CD4-positive, alpha-beta memory T cell (primary cell): ENCODE results near the gene CERS6. TPM values are rescaled to one million over a fixed set of nuclear protein-coding genes. Genes with fewer than 3 reads are reported as not detected.

Experiments
- CTCF ChIA-PET: fragments of 350-600 bp; sonication (Branson Sonifier 250); formaldehyde crosslinking; loops from one replicate; lab custom pipeline; 2021; ENCODE audit warnings: inconsistent platforms; ENCODE audit not compliant: partially characterized antibody; lab: Charles Lee
- POLR2A ChIA-PET: fragments of 350-600 bp; sonication (Branson Sonifier 250); formaldehyde crosslinking; loops from one replicate; lab custom pipeline; 2021; ENCODE audit not compliant: partially characterized antibody; lab: Charles Lee
- DNase-seq, 5 donors: peaks; one replicate each; pipeline versions ENCODE4 v3.0.0 to v3.0.0-alpha.2; 2020 to 2022; ENCODE audit warnings: mixed read lengths in 1 of 5
- H3K27ac ChIP-seq: one replicate; pipeline ENCODE4 v1.7.0; 2013; ENCODE audit warnings: low read depth, low read length
- H3K27me3 ChIP-seq: 2 replicates; pipeline ENCODE4 v1.7.0; 2013; ENCODE audit warnings: mild to moderate bottlenecking, low read length, moderate library complexity; ENCODE audit not compliant: insufficient read depth
- H3K36me3 ChIP-seq: 2 replicates; pipeline ENCODE4 v1.7.0; 2013; ENCODE audit warnings: mild to moderate bottlenecking, low read length, moderate library complexity; ENCODE audit not compliant: insufficient read depth
- H3K4me1 ChIP-seq: 2 replicates; pipeline ENCODE4 v1.7.0; 2013; ENCODE audit warnings: mild to moderate bottlenecking, low read length, moderate library complexity; ENCODE audit not compliant: insufficient read depth
- H3K4me3 ChIP-seq, 2 donors: one replicate each; pipeline ENCODE4 v1.7.0; 2013; ENCODE audit warnings: low read length in 2 of 2, mild to moderate bottlenecking in 1 of 2
- H3K9me3 ChIP-seq, 2 donors: one replicate each; pipeline ENCODE4 v1.7.0; 2013; ENCODE audit warnings: low read length in 2 of 2, control low read depth in 1 of 2; ENCODE audit not compliant: control insufficient read depth in 1 of 2
- H3K27ac Mint-ChIP-seq, 7 donors: one replicate each; pipeline ENCODE4 v1.8.0; 2020 to 2021; ENCODE audit warnings: mixed read lengths in 7 of 7, mild to moderate bottlenecking in 6 of 7, inconsistent platforms in 3 of 7, moderate library complexity in 3 of 7
- H3K27me3 Mint-ChIP-seq, 2 donors: one replicate each; pipeline ENCODE4 v1.8.0; 2020 to 2021; ENCODE audit warnings: mixed read lengths in 2 of 2
- H3K36me3 Mint-ChIP-seq, 2 donors: one replicate each; pipeline ENCODE4 v1.8.0; 2020 to 2021; ENCODE audit warnings: mixed read lengths in 2 of 2, inconsistent platforms in 1 of 2, mild to moderate bottlenecking in 1 of 2
- H3K4me1 Mint-ChIP-seq, 4 donors: one replicate each; pipeline ENCODE4 v1.8.0; 2020 to 2021; ENCODE audit warnings: mixed read lengths in 4 of 4, mild to moderate bottlenecking in 1 of 4
- H3K4me3 Mint-ChIP-seq, 8 donors: one replicate each; pipeline ENCODE4 v1.8.0; 2020 to 2021; ENCODE audit warnings: mixed read lengths in 8 of 8, mild to moderate bottlenecking in 7 of 8, moderate library complexity in 6 of 8, inconsistent platforms in 3 of 8
- H3K9me3 Mint-ChIP-seq, 8 donors: one replicate each; pipeline ENCODE4 v1.8.0; 2020 to 2021; ENCODE audit warnings: mixed read lengths in 8 of 8, mild to moderate bottlenecking in 5 of 8, inconsistent platforms in 3 of 8, moderate library complexity in 1 of 8
- intact Hi-C: fragments of 100-400 bp; cut with micrococcal nuclease; formaldehyde crosslinking; loops from one replicate; pipeline ENCODE4 v1.15.1; 2023
- polyA plus RNA-seq, 2 donors: library from polyadenylated mRNA; unstranded; fragments of 300-500 nt; fragmentation: Illumina TruSeq; gene quantifications; one replicate each; pipeline ENCODE4 v1.2.3, GENCODE V29; 2021
- total RNA-seq, 2 experiments: library from RNA; stranded (reverse); gene quantifications; one replicate each; pipeline ENCODE4 v1.2.3, GENCODE V29; 2021

The CERS6 gene
- total and polyA plus RNA-seq, 4 experiments from 2014 or later: 5.1 to 11.3 (median 7.6) TPM

- CTCF ChIA-PET: no interaction called here
- intact Hi-C loops: no loop called here
- H3K27me3 ChIP-seq: no peaks in the 10 kb centered on the region
- no peaks in the 10 kb centered on the region for H3K36me3 ChIP-seq
- Mint-ChIP-seq H3K27ac (no peak overlapping the region), H3K36me3 (peaks cover 0 to 4% of the 10 kb centered on the region in 2 donors), H3K27me3 (no peaks in the 10 kb centered on the region), H3K9me3 (no peaks in the 10 kb centered on the region), H3K4me3 (no peak overlapping the region), H3K4me1 (peaks cover 0 to 8% (median 5%) of the 10 kb centered on the region in 4 donors)
- H3K4me1 ChIP-seq: no peaks in the 10 kb centered on the region
- no peaks in the 10 kb centered on the region for H3K9me3 ChIP-seq
- POLR2A ChIA-PET: no interaction called here
- DNase-seq: no peak
- no peak overlapping the region for H3K27ac ChIP-seq
- no peak overlapping the region for H3K4me3 ChIP-seq
Measured at GRCh38 chr2:168673265-168674189, 217.5 kb downstream of the CERS6 start.

- Histone ChIP-seq H3K9me3 (no peaks in the 10 kb centered on the region), H3K27me3 (no peaks in the 10 kb centered on the region), H3K4me3 (no peak overlapping the region), H3K4me1 (no peaks in the 10 kb centered on the region), H3K36me3 (no peaks in the 10 kb centered on the region), H3K27ac (no peak overlapping the region)
- no peaks in the 10 kb centered on the region for H3K9me3 Mint-ChIP-seq
- intact Hi-C loops: no loop called here
- no peak overlapping the region for H3K4me3 Mint-ChIP-seq
- DNase-seq: no peak
- POLR2A ChIA-PET: no interaction called here
- H3K27ac Mint-ChIP-seq: no peak overlapping the region
- H3K4me1 Mint-ChIP-seq: peaks cover 0 to 1% (median 0%) of the 10 kb centered on the region in 4 donors
- CTCF ChIA-PET: interaction anchor here (0.5 kb wide), 1 partner anchor 46 kb away, joined by 3 read pairs; no protein-coding TSS in a partner anchor
- H3K36me3 Mint-ChIP-seq: peaks cover 0 to 4% of the 10 kb centered on the region in 2 donors
- no peaks in the 10 kb centered on the region for H3K27me3 Mint-ChIP-seq
Measured at GRCh38 chr2:168678153-168678853, 222.2 kb downstream of the CERS6 start.

- POLR2A ChIA-PET: no interaction called here
- no peak overlapping the region for H3K27ac ChIP-seq
- no peaks in the 10 kb centered on the region for H3K4me1 ChIP-seq
- Mint-ChIP-seq H3K4me3 (no peak overlapping the region), H3K4me1 (peaks cover 0 to 1% (median 0%) of the 10 kb centered on the region in 4 donors), H3K27me3 (no peaks in the 10 kb centered on the region), H3K27ac (no peak overlapping the region), H3K36me3 (peaks cover 0 to 4% of the 10 kb centered on the region in 2 donors), H3K9me3 (no peaks in the 10 kb centered on the region)
- no peaks in the 10 kb centered on the region for H3K36me3 ChIP-seq
- DNase-seq: no peak
- no peaks in the 10 kb centered on the region for H3K27me3 ChIP-seq
- H3K4me3 ChIP-seq: no peak overlapping the region
- CTCF ChIA-PET: no interaction called here
- H3K9me3 ChIP-seq: no peaks in the 10 kb centered on the region
- intact Hi-C loops: no loop called here
Measured at GRCh38 chr2:168679081-168679480, 223.0 kb downstream of the CERS6 start.

- Histone ChIP-seq H3K4me3 (no peak overlapping the region), H3K4me1 (no peaks in the 10 kb centered on the region), H3K27ac (no peak overlapping the region), H3K9me3 (no peaks in the 10 kb centered on the region), H3K36me3 (no peaks in the 10 kb centered on the region), H3K27me3 (no peaks in the 10 kb centered on the region)
- Mint-ChIP-seq H3K27ac (no peak overlapping the region), H3K4me1 (peaks cover 0 to 1% (median 0%) of the 10 kb centered on the region in 4 donors), H3K9me3 (no peaks in the 10 kb centered on the region), H3K4me3 (no peak overlapping the region), H3K27me3 (no peaks in the 10 kb centered on the region), H3K36me3 (peaks cover 0 to 4% of the 10 kb centered on the region in 2 donors)
- ChIA-PET POLR2A (no interaction called here), CTCF (no interaction called here)
- intact Hi-C loops: no loop called here
- no peak for DNase-seq
Measured at GRCh38 chr2:168679741-168680310, 223.8 kb downstream of the CERS6 start.

- no peak for DNase-seq
- Histone ChIP-seq H3K27me3 (no peaks in the 10 kb centered on the region), H3K4me1 (no peaks in the 10 kb centered on the region), H3K9me3 (no peaks in the 10 kb centered on the region), H3K27ac (no peak overlapping the region), H3K4me3 (no peak overlapping the region), H3K36me3 (no peaks in the 10 kb centered on the region)
- Mint-ChIP-seq H3K27ac (no peak overlapping the region), H3K4me3 (no peak overlapping the region), H3K36me3 (no peaks in the 10 kb centered on the region), H3K27me3 (no peaks in the 10 kb centered on the region), H3K4me1 (peaks cover 0 to 3% (median 0%) of the 10 kb centered on the region in 4 donors), H3K9me3 (no peaks in the 10 kb centered on the region)
- POLR2A ChIA-PET: no interaction called here
- CTCF ChIA-PET: no interaction called here
- intact Hi-C loops: no loop called here
Measured at GRCh38 chr2:168683996-168684395, 227.9 kb downstream of the CERS6 start.

GRCh38 chr2:168684921-168685599 is 229.0 kb downstream of the CERS6 start:
- H3K4me1 ChIP-seq: no peaks in the 10 kb centered on the region
- H3K4me3 ChIP-seq: no peak overlapping the region
- CTCF ChIA-PET: no interaction called here
- no peak overlapping the region for H3K4me3 Mint-ChIP-seq
- intact Hi-C loops: no loop called here
- POLR2A ChIA-PET: no interaction called here
- no peaks in the 10 kb centered on the region for H3K27me3 ChIP-seq
- peaks cover 0 to 3% (median under 1%) of the 10 kb centered on the region in 4 donors for H3K4me1 Mint-ChIP-seq
- H3K27ac ChIP-seq: no peak overlapping the region
- no peaks in the 10 kb centered on the region for H3K9me3 ChIP-seq
- H3K36me3 ChIP-seq: no peaks in the 10 kb centered on the region
- H3K27me3 Mint-ChIP-seq: no peaks in the 10 kb centered on the region
- no peaks in the 10 kb centered on the region for H3K36me3 Mint-ChIP-seq
- no peaks in the 10 kb centered on the region for H3K9me3 Mint-ChIP-seq
- H3K27ac Mint-ChIP-seq: no peak overlapping the region
- no peak for DNase-seq
